NCI-H748 (cell line): ENCODE data around the gene SLC25A51.

Experiments used
- DNase-seq: peaks from one replicate; lab custom pipeline; 2025; ENCODE audit not compliant: unreplicated experiment; lab: John Stamatoyannopoulos, UW

The SLC25A51 gene

GRCh38 chr9:37903647-37904444, at the start of gene SLC25A51:
TSS of gene SLC25A51 (minus strand) at chr9:37904127. CDS start at chr9:37888550, 15,577 bp downstream.
- peak; percentile 95 for DNase-seq

GRCh38 chr9:37953206-37953774, 49.4 kb upstream of the SLC25A51 start:
- no peak for DNase-seq

DNA sequence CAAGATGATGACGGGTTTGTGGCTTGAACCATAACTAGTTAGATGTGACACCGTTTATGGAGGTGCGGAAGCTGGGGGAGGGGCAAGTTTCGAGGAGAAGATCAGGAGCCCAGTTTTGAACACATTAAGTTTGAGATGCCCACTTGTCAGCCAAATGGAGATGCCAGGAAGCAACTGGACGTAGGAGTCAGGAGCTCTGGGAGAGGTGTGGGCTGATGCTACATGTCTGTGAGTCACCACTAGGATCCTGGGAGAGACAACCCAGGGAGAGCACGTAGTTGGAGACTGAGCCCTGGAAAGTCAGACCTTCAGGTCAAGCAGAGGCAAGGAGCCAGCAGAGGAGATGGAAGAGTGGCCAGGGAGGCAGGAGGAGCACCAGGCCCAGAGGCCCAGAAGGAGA, 48.8 kb upstream of the SLC25A51 start:
- no peak for DNase-seq

GRCh38 chr9:37951671-37952449, 47.9 kb upstream of the SLC25A51 start:
- DNase-seq: no peak

- no peak for DNase-seq
Measured at GRCh38 chr9:37950561-37950960, 46.6 kb upstream of the SLC25A51 start.

DNA sequence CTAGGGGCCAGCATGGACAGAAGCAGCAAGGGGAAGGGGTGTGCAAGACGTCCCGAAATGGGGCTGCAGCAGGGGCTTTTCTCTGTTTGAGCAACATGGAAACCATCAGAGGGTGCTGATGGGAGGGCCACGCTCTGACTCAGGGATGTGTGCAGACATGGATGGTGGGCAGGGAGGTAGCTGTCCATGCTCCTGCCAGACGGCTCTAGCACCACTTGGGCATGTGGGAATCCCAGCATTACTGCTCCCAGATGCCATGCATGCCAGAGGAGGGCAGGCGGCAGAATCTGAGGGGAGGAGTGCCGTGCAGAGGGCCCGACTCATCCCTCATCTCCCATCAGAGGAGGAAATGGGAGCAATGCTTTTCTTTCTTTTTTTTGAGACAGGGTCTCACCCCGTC, 45.6 kb upstream of the SLC25A51 start:
- no peak for DNase-seq

DNA sequence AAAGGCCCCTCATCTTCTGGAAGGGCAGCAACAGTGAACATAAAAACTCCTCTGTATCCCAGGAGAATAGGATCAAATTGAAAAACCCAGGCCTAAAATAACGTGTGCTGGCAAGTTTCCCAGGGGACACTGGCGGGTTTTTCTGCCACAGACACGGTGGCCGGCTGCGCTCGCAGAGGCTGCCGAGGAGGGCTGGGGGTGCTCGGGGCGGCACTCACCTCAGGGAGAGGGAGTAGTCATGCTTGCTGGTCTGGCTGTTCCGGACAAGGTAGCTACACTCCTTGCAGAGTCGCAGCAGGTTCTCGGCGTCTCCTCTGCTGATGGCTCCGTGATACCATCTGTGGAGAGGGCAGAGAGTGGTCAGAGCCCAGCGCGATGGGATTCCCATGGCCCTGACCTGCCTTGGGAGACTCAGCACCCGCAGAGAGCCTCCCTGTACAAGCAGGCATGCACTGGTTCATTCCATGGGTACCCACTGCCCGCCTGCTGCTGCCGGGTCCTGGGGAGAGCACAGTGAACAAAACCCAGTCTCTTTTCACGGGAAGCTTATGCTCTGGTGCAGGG, 44.6 kb upstream of the SLC25A51 start:
- no peak for DNase-seq

DNA sequence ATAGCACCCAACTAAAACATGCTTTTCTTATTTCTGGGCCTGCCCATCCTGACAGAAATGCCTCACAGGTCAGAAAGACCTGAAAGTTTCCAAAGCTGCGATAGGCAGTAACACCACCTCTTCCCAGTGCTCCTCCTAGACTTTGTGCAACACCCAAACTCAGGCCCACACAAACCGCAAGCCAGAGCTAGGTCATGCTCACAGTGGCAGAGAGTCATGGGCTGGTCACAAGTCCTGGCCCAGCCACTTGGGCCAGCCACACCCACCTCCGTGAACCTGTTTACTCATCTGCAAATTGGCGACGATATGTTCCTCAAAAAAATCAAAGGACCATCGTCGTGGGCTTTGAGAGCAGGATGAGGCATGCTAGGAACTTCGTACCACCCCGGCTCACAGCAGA, 44.0 kb upstream of the SLC25A51 start:
- no peak for DNase-seq

- no peak for DNase-seq
Measured at GRCh38 chr9:37947471-37947870, 43.5 kb upstream of the SLC25A51 start.

- DNase-seq: no peak
Measured at GRCh38 chr9:37946971-37947370, 43.0 kb upstream of the SLC25A51 start.

DNA sequence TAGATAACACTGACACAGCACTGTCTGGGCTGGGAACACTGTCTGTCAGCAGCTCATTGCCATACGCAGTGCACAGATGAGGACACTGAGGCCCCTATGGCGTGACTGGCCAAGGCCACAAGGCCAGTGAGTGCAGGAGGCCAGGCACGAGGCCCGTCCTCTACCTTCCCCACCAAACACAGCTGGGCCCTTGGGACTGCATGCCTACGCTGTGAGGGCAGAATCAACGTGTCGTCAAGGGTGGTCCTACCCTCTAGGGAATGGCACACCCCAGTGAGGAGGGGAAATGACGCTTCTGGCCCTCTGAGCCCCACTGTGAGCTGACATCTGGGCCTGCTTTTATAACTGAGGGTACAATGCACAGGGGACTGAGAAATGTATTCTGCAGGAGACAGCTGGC, 42.1 kb upstream of the SLC25A51 start:
- DNase-seq: no peak

DNA sequence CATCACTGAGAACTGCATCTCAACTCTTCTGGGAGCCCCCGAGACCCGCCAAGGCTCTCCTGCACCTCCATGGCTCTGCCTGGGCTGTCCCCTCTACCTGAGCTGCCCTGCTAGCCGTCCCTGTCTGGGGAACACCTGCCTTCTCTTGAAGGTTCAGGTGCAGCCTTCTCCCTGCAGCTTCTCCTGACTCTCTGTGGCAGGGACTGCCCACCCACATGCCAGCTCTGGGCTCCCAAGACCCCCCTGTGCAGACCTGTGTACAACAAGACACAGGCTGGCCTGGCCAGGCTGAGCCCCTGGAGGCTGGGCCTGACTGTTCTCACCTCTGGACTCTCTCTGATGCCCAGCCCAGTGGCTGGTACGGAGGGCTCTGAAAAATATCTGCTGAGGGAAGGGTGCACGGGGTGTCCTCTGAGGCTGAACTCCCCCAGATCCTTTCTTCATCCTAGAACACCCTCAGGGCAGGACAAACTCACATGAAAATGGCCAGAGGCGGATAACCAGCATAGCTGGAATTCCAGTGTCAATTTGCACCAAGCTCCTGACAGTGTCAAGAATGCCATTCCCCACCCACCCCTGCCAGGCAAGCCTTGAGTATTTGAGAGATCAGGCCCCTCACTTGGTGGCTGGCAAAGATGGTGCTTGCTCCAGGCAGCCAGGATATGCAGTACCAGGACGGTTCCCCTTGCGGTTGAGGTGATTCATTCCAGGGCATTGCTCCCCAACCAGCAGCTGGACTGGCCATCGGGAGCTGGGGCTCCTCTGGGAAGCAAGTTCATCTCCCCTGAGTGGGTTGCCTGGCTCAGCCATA, 40.9 kb upstream of the SLC25A51 start:
- no peak for DNase-seq

DNA sequence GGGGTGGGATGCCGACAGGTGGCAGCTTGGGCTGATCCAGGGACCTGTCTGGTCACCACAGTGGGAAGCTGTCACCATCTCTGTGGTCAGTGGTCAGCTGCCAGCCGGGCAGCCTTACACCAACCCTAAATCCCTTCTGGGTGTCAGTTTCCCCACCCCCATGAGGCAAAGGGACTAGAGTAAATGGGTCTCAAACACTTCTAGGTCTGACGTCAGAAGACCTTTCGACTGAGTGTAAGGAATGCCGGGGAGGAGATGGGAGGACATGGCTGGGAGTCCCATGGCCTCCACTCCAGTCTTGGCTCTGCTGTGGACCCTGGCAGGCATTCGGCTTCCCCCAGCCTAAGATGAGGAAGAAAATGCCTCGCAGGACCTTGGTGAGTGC, 40.3 kb upstream of the SLC25A51 start:
- DNase-seq: no peak

DNA sequence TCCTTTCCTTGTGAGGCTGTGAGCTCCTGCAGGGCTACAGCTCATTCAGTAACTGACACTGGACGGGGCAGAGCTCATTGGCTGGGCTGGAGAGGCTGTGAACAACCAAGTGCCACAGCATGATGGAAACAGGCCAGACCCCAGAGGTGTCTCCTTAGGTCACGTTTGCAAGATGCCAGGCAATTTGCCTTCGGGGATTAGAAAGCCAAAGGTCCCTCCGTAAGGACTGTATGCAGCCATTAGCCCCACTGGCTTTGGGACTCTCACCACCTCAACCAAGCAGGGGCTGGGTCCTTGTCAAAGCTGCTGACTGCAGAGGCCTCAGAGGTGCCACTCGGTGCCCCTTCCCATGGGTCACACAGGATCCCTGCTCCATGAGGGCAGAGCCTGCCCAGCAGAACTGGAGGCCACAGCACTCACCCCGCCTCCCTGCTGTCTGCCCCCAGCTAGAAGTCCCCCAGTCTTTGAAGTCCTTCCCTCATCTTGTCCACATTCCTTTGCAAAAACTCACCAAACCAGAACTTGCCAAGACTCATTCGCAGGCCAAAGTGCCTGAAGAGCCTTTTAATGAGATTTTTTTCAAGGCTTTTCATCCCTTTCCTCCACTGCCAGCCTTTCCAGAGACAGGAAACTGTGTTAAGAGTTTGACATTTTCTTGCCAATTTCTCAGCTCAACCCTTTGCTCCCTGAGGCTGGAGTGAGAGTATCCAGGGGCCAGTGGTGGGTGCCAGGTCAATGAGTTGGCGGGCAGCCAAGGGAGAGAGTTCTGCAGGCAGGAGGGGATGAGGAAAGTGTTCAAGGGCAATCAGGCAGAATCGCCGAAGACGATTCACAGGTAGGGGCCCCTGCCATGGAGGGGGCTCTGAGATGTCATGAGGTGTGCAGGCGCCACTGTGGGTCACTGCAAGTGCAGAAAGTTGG, 39.7 kb upstream of the SLC25A51 start:
- no peak for DNase-seq

DNA sequence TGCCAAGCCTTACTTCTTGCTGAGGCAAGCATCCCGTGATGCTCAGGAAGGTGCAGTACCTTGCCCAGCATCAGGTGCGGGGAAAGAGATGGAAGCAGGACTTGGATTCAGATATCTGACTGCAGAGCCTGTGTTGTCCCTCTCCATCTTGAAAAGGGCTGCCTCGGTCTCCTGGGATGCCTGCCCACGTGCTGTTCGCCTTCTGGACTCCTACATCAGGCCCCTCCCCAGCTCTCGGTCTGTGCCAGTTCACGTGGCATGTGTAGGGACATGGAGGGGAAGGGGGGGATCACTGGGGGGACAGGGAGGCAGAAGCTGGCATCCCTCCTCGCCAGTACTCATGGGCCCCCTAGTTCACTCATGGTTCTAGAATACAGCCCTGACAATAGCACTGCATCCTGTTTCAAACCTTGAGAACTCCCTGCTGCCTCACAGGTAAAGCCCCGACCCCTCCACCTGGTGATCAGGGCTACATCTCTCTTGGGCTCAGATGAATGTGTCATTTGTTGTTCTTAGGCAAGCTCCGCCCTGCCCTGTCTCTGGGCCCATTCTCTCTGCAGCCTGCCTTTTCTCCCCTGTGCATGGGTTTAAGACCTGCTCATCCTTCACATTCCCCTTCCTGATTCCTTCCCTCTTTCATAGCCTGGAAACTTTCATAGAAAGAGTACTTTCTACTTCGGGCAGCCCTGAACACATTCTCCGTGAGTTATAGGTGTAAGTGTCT, 38.9 kb upstream of the SLC25A51 start:
- DNase-seq: no peak

DNA sequence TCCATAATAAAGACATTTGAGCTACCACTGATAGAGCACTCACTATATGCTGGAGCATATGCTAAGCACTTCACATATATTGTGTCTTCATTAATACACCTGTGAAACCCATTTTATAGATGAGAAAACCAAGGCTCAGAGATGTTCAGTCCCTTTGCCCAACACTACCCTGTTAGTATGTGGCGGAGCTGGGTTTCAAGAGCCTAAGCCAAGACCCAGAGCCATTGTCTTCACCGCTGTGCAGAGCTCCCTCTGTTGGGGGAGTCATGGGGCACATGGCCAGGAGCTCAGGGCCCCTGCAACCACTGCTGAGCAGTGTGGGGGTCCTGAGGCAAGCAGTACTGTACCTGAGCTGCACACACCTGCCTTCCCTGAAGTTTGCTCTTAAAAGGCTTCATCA, 37.3 kb upstream of the SLC25A51 start:
- no peak for DNase-seq

GRCh38 chr9:37939575-37940095, 35.7 kb upstream of the SLC25A51 start:
- no peak for DNase-seq

DNA sequence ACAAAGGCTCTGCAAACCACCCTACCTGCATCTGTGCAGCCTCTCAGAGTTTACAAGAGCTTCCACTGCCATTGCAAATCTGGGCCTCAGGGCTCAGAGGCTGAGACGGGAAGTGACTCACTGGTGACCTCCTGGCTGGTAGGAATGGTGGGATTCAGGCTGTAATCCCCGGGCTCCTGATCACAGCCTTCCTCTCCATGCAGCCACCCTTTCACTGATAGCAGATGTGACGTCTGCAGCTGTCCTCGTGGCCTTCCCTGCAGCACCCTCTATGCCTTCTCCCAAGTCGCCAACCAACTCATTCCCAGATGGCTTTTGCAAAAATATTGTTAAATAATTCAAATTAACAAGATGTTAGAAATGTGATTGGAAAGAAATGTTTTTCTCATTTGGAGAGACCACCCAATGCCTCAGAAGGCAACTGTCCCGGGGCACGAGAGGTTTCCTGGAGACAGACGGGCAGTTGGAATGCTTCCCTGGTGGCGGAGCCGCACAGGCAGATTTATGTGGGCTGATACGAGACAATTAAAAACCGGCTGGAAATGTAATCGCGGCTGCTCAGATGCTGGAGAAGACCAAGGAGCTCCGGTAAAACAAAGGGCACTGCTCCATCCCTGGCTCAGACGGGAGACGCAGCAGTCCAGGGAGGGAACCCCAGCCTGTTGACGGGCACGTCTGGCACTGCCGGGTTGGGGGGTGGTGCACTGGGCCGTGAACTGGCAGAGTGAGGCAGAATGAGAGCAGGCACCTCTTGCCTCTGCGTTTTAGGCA, 34.4 kb upstream of the SLC25A51 start:
- no peak for DNase-seq
